MM.1S (cell line): Measurements from ENCODE around the gene SCYGR4.
A peak's percentile ranks its signal among the peaks of the same experiment; 100 is the strongest.

ENCODE experiments used
- DNase-seq: peaks from one replicate; pipeline ENCODE4 v3.0.0-alpha.2; 2015
- H2AFZ ChIP-seq: fragments of 300-600 bp; sonication (generic); 2 replicates; pipeline ENCODE4 v1.6.0; 2016; ENCODE audit warnings: antibody characterized with exemption, low read length
- H3F3A ChIP-seq: fragments of 300-600 bp; sonication (generic); 2 replicates; pipeline ENCODE4 v1.6.1; 2016; ENCODE audit warnings: mild to moderate bottlenecking, antibody characterized with exemption, low read length, moderate library complexity, mixed read lengths; ENCODE audit not compliant: insufficient read depth
- H3K27ac ChIP-seq: fragments of 300-600 bp; sonication (generic); 2 replicates; pipeline ENCODE4 v1.5.1; 2016; ENCODE audit warnings: mild to moderate bottlenecking, low read length
- H3K27me3 ChIP-seq: fragments of 300-600 bp; sonication (generic); replicated peaks from 2 replicates; pipeline ENCODE4 v1.6.0; 2016; ENCODE audit warnings: low read length; ENCODE audit not compliant: insufficient read depth
- H3K36me3 ChIP-seq: fragments of 300-600 bp; sonication (generic); replicated peaks from 2 replicates; pipeline ENCODE4 v1.6.1; 2016; ENCODE audit warnings: mild to moderate bottlenecking, low read length, mixed read lengths; ENCODE audit not compliant: insufficient read depth
- H3K4me1 ChIP-seq: fragments of 300-600 bp; sonication (generic); 2 replicates; pipeline ENCODE4 v1.6.1; 2016; ENCODE audit warnings: low read length, mixed read lengths
- H3K4me2 ChIP-seq: fragments of 300-600 bp; sonication (generic); 2 replicates; pipeline ENCODE4 v1.6.0; 2016; ENCODE audit warnings: low read depth, low read length
- H3K4me3 ChIP-seq: fragments of 300-600 bp; sonication (generic); 2 replicates; pipeline ENCODE4 v1.5.1; 2016; ENCODE audit warnings: low read length, mixed read lengths
- H3K79me2 ChIP-seq: fragments of 300-600 bp; sonication (generic); 2 replicates; pipeline ENCODE4 v1.6.1; 2016; ENCODE audit warnings: mixed run types, low read length, mixed read lengths
- H3K9ac ChIP-seq: fragments of 300-600 bp; sonication (generic); 2 replicates; pipeline ENCODE4 v1.6.1; 2016; ENCODE audit warnings: low read length, mixed read lengths
- H3K9me2 ChIP-seq: fragments of 300-600 bp; sonication (generic); replicated peaks from 2 replicates; pipeline ENCODE4 v1.6.1; 2016; ENCODE audit warnings: mild to moderate bottlenecking, low read length, mixed read lengths; ENCODE audit not compliant: insufficient read depth
- H3K9me3 ChIP-seq: fragments of 300-600 bp; sonication (generic); replicated peaks from 2 replicates; pipeline ENCODE4 v1.6.1; 2016; ENCODE audit warnings: mild to moderate bottlenecking, low read length, mixed read lengths; ENCODE audit not compliant: insufficient read depth
- H4K20me1 ChIP-seq: fragments of 300-600 bp; sonication (generic); 2 replicates; pipeline ENCODE4 v1.6.1; 2016; ENCODE audit warnings: mild to moderate bottlenecking, low read length, moderate library complexity, mixed read lengths; ENCODE audit not compliant: insufficient read depth
- CTCF ChIP-seq: fragments of 300-600 bp; sonication (generic); IDR thresholded peaks from 2 replicates; pipeline ENCODE4 v1.5.1; 2016; ENCODE audit warnings: antibody characterized with exemption, low read length, mixed read lengths
- EZH2 ChIP-seq: fragments of 300-600 bp; sonication (generic); optimal IDR thresholded peaks from 2 replicates; pipeline ENCODE3; 2017; ENCODE audit warnings: low read depth, mild to moderate bottlenecking, antibody characterized with exemption, low read length, mixed read lengths
- EZH2phosphoT487 ChIP-seq: fragments of 300-600 bp; sonication (generic); IDR thresholded peaks from 2 replicates; pipeline ENCODE4 v1.6.1; 2018; ENCODE audit warnings: antibody characterized with exemption, low read length

Gene SCYGR4

GRCh38 chr2:227655454-227655853 is 38.2 kb downstream of the SCYGR4 start:
- TF ChIP-seq EZH2 (no peak), EZH2phosphoT487 (no peak), CTCF (no peak)
- no peaks in the 10 kb centered on the region for H3F3A ChIP-seq
- H3K4me2 ChIP-seq = no peak overlapping the region
- H3K9me2 ChIP-seq = no peaks in the 10 kb centered on the region
- no peak overlapping the region for H3K4me3 ChIP-seq
- no peaks in the 10 kb centered on the region for H3K36me3 ChIP-seq
- no peaks in the 10 kb centered on the region for H3K4me1 ChIP-seq
- no peaks in the 10 kb centered on the region for H3K9me3 ChIP-seq
- no peak overlapping the region for H2AFZ ChIP-seq
- no peak overlapping the region for H3K9ac ChIP-seq
- H3K27ac ChIP-seq = no peak overlapping the region
- H3K27me3 ChIP-seq = no peaks in the 10 kb centered on the region
- DNase-seq = no peak
- H4K20me1 ChIP-seq = no peaks in the 10 kb centered on the region
- H3K79me2 ChIP-seq = no peaks in the 10 kb centered on the region

- Histone ChIP-seq H3K36me3 (no peaks in the 10 kb centered on the region), H3K27ac (no peak overlapping the region), H3K4me2 (peak overlapping the region; percentile 31; the same call in 1 of the 2 replicates), H4K20me1 (no peaks in the 10 kb centered on the region), H3K4me3 (no peak overlapping the region), H3K27me3 (no peaks in the 10 kb centered on the region), H3K9ac (no peak overlapping the region), H3F3A (no peaks in the 10 kb centered on the region), H3K4me1 (no peaks in the 10 kb centered on the region), H3K79me2 (no peaks in the 10 kb centered on the region), H3K9me3 (no peaks in the 10 kb centered on the region), H3K9me2 (no peaks in the 10 kb centered on the region), H2AFZ (no peak overlapping the region)
- no peak for TF ChIP-seq EZH2
- TF ChIP-seq EZH2phosphoT487 = no peak
- TF ChIP-seq CTCF = no peak
- peak; percentile 12 for DNase-seq
Observed at GRCh38 chr2:227657199-227657845, 40.0 kb downstream of the SCYGR4 start.

GRCh38 chr2:227661025-227661649 is 43.8 kb downstream of the SCYGR4 start:
- Histone ChIP-seq H3K27me3 (no peaks in the 10 kb centered on the region), H3K79me2 (no peaks in the 10 kb centered on the region), H3K4me3 (no peak overlapping the region), H3K4me2 (no peak overlapping the region), H3F3A (no peaks in the 10 kb centered on the region), H2AFZ (no peak overlapping the region), H3K9ac (no peak overlapping the region), H3K9me3 (no peaks in the 10 kb centered on the region), H3K27ac (no peak overlapping the region), H3K36me3 (no peaks in the 10 kb centered on the region), H3K4me1 (no peaks in the 10 kb centered on the region), H3K9me2 (no peaks in the 10 kb centered on the region), H4K20me1 (no peaks in the 10 kb centered on the region)
- TF ChIP-seq EZH2 (no peak), EZH2phosphoT487 (no peak), CTCF (no peak)
- no peak for DNase-seq
